DMS79 treated with DMSO at 0.1 percent for 48 hours (cell line): Measurements from ENCODE around the gene MSH4.
"Not testable (repeated sequence)": the region's sequence is repeated elsewhere in the genome, so short reads cannot be mapped to it uniquely, and the experiment has no call there.

Source experiments
- DNase-seq: peaks from one replicate; lab custom pipeline; 2025; lab: John Stamatoyannopoulos, UW

Gene MSH4

DNA sequence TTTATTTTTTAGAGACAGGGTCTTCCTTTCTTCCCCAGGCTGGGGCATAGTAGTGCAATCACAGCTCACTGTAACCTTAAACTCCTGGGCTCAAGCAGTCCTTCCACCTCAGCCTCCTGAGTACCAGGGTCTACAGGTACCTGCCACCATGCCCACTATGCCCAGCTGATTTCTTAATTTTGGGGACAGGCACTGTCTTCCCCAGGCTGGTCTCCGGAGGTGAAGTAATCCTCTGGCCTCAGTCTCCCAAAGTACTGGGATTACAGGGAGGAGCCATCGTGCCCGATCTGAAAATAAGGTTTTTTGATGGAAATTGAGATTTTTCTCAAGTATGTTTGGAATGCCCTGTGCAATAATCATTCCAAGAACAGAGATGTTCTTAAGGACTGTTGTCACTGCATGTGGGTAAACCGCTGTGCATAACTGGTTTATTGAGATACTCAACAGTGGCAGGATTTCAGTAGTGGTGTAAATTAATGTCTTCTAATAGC is 934 bp upstream of the MSH4 start:
- DNase-seq, result no peak

DNA sequence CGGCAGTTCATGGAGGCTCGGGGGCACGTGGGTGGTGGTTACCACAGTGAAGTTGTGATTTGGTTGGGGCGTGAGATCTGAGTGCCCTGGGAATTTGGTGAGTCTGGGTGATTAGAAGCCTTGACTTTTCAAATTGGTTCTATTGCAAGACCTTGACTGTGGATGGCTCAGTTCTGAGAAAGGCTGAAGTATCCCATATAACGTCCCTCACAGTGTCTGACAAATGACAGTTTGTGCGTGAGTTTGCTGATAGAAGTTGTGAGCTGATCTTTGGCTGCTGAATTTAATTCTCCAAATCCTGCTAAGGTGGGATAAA is 549 bp downstream of the MSH4 start:
- DNase-seq, result no peak

GRCh38 chr1:75797606-75798216 is 1.0 kb downstream of the MSH4 start:
- no peak for DNase-seq

DNA sequence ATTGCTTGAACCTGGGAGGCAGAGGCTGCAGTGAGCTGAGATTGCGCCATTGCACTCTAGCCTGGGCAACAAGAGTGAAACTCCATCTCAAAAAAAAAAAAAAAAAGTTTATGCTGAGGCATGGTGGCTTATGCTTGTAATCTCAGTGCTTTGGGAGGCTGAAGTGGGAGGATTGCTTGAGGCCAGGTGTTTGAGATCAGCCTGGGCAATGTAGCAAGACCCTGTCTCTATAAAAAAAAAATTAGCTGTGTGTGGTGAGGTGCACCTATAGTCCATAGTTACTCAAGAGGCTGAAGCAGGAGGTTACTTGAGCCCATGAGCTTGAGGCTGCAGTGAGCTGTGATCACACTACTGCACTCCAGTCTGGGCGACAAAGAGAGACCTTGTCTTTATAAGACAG is 4.8 kb downstream of the MSH4 start:
- DNase-seq, result not testable (repeated sequence)

DNA sequence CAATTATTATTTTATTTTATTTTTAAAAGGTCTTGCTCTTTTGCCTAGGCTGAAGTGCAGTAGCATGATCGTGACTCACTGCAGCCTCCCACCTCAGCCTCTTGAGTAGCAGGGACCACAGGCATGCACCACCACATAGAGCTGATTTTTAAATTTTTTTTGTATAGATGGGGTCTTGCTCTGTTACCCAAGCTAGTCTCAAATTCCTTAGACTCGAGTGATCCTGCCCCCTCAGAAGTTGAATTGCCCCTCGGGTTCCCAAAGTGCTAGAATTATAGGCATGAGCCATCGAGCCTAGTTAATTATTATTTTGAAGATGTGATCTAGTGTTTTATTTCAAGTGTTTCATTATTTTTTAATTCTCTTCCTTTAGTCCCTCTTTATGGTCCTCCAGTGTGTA is 12.2 kb downstream of the MSH4 start:
- no peak for DNase-seq

- DNase-seq, result not testable (repeated sequence)
These were observed 13.4 kb downstream of the MSH4 start for GRCh38 chr1:75810113-75810512.

DNA sequence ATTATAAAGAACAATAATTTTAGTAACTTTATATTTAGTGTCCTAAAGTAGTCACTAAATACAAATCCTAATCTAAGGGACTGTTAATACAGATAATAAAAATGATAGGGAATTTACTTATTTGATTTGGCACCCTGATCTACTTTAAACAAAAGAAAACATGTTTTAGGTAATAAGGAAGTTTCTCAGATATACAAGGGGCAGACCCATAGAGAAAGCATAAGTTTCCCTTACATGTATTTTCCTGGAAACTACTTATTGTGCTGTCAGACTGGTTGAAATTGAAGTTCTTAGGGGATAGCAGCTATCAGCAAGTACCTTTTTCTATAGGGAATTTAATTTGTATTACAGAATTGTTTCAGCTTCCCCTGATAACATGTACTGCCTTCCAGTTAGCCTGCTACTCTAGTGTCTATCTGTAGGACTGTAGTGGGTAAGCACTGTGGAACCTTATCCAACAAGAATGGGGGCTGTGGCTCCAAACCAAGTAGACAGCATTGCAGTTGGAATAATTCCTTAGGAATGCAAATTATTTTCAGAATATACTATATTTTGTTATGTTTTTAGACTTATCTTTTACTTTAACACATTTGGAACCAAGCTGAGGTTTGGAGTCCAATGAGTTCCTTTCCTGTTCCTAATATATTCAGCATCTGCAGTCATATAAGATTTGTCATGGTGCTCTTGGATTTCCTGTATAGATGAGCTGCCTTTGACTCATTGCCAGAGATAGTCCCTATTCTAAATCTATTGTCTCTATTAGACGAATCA is 14.7 kb downstream of the MSH4 start:
- no peak for DNase-seq

DNA sequence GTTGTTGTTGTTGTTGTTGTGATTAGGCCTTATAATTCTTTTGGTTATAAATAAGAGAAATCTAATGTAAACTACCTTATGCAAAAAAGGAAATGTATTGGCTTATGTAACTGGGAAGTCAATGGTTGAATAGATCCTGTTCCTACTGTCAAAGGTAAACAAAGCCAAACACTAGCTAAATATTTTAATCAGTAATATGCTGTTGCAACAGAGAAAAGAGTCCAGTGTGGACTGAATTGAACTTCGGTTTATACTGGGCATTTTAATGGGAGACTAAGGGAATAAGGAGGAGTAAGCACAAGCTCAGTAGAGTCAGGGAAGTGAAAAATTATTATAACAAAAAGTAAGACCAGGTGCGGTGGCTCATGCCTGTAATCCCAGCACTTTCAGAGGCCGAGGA is 15.4 kb downstream of the MSH4 start:
- DNase-seq, result no peak

GRCh38 chr1:75823596-75823995 is 26.9 kb downstream of the MSH4 start:
- not testable (repeated sequence) for DNase-seq

DNA sequence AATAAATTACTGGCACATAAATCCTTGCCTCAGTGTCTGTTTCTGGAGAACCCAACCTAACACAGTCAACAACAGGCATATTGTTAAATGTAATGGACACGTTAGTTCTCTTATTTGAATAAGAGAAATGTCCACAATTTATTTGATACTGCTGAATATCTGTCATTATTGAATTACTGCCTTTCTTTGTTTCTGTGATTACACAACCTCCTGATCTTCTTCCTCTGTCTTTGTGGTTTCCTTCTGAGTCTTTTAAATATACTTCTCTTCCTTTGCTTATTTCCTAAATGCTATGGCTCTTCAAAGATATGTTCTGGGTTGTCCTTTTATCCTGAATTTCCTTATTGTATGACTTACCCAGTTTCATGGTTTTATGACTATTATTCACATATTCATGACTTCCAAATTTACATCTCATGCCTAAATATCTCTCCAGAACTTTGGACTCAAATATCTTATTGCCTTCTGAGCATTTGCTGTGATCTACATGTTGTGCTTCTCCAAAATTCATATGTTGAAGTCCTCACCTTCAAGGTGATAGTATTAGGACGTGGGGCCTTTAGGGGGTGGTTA is 39.9 kb downstream of the MSH4 start:
- no peak for DNase-seq

DNA sequence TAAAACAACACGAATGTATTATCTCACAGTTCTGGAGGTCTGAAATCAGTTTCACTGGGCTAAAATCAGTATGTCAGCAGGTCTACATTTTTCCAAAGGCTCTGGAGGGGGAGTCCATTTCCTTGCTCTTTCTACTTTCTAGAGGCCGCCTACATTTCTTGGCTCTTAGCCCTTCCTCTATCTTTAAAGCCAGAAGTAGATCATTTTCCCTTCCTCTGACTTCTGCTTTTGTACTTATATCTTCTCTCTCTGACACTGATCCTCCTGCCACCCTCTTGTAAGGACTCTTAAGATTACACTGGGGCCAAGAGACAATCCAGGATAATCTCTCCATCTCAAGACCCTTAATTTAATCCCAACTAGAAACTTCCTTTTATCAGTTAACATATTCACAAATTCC is 41.4 kb downstream of the MSH4 start:
- no peak for DNase-seq

DNA sequence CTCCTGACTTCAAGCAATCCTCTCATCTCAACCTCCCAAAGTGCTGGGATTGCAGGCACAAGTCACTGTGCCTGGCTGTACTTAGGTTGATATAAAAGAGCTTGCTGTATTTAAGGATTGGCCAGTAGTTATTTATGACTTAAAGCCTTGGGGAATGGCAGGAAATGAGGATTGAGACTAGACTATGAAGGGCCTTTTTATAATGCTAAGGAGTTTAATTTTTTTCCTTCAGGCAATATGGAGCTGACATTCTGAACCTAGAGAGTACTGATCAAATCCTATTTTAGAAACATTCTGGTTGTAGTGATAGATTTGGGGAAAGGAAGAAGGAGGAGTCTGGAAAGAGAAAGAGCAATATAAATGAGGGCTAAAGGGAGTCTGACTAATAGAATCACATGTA is 44.7 kb downstream of the MSH4 start:
- DNase-seq, result no peak

DNA sequence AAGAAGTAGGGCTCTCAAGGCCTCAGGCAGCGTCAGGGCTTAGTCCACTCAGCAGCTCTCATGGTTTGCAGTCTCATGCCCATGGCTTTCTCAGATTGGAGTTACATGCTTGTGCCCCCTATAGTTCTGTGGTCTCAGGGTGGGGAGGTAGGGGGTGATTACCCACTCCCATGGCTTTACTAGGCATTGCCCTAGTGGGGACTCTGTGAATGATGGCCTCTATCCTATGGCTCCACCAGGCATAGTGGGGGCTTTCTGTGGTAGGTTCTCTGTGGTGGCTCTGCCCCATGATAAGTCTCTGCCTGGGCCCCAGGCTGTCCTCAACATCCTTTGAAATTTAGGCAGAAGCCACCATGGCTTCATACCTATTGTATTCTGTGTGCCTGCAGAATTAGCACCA is 48.9 kb downstream of the MSH4 start:
- no peak for DNase-seq

DNA sequence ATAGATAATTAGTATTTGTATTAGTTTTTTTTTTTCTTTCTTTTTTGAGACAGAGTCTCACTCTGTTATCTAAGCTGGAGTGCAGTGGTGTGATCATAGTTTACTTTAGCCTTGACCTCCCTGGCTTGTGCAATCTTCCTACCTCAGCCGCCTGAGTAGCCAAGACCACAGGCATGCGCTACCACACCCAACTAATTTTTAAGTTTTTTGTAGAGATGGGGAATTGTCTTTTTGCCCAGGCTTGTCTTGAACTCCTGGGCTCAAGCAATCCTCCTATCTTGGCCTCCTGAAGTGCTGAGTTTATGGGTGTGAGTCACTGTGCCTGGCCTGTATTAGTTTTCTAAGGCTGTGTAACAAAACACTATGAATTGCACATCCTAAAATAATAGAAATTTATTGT is 58.3 kb downstream of the MSH4 start:
- DNase-seq, result no peak

DNA sequence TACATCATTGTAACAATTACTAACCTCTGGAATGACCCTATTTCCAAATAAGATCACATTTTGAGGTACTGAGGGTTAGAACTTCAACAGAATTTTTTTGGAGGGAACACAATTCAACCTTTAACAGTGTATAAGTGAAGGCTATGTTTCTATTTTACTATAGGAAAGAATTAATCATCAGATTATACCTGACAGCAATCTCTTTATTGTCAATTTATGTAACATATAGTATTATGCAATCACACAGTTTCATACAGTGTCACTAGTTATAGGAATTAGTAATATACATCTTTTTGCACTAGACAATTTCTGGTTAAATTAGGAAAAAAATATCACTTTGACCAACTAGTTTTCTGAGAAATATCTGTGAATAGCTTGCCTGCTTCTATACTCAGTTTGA is 59.1 kb downstream of the MSH4 start:
- no peak for DNase-seq

GRCh38 chr1:75861831-75862230 is 65.1 kb downstream of the MSH4 start:
- no peak for DNase-seq

GRCh38 chr1:75870951-75871350 is 74.3 kb downstream of the MSH4 start:
- DNase-seq, result no peak

DNA sequence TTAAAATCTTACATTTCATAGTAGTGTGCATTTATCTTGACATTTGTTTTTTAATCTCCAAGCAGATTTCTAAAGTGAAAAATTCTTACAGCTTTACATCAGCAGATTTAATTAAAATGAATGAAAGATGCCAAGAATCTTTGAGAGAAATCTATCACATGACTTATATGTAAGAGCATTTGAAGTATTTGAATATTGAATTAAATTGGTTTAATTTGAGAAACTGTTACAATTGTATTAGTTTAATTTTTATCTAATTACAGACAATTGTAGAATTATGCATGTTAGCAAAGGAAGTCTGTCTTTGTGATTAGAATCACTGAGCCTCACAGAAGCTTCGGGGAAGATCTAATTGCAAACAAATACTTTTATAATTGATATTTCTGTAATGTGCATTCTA is 83.3 kb downstream of the MSH4 start:
- no peak for DNase-seq

DNA sequence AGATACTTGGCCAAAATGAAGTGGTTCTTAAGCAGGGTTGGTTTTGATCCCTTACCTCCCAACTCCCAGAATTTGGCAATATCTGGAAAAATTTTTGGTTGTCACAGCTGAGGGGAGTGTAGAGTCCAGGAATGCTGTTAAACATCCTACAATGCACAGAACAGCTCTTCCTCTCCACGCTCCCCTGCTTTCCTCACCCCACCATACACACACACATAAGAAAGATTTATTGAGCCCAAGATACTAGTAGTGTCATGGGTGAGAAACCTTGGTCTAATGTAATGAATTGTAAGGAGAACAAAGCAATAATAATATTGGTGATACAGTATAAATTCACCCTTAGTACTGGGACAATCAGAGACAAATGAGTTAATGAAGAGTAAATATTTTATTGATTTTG is 87.8 kb downstream of the MSH4 start:
- no peak for DNase-seq

- DNase-seq, result no peak
These were observed 104.7 kb downstream of the MSH4 start for GRCh38 chr1:75901371-75901770.

DNA sequence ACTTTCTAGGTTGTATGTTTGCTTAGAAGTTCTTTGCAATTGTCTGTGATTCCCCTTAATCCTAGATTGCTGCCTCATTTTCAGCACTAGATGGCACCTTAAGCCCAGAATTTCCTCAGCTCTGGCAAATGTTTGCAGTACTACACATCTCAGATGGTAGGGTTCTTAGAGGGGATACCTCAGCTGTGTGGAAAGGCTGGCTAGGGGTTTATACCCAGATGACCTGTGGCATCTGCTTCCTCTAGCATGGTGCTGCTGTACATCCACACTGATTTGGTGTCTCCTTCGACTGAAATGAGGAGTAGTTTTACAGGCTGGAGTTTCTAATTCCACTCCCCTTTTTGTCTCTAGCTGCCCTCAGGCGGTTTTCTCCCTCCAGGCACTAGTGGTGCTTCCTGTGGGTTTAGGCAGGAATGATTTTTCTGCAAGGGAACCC is 112.1 kb downstream of the MSH4 start:
- DNase-seq, result no peak

DNA sequence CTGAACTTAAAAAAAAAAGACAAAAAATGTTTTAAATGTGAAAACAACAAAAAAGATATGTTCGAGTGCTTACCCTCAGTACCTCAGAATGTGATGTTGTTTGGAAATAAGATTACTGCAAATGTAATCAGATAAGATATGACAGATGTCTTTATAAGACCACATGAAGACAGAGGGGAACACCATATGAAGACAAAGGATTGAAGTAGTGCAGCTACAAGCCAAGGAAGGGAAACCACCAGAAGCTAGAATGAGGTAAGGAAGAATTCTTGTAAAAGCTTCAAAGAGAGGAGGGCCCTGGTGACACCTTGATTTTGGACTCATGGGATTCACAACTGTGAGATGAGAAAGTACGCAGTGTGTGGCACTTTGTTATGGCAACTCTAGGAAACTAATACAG is 120.2 kb downstream of the MSH4 start:
- DNase-seq, result no peak

- DNase-seq, result no peak
These were observed 126.0 kb downstream of the MSH4 start for GRCh38 chr1:75922698-75923097.

DNA sequence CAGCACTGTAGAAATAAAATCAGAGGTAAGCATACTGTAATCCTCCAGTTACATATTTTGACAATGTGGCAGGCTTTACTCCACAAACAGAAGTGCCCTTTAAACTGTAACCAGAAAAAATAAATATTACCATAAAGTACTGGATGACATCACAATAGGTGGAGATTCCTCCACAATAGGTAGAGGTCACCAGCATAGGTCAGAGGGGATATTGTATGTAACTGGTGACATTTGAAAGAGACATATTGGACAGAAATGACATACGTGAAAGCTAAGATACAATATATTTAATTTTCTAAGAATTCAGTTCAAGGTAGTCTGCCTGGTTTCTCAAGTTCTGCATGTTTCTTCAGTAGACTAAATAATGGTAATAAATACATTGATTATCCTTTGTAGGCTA is 135.6 kb downstream of the MSH4 start, which contains the start of gene ASB17:
Gene ASB17, minus strand, starts transcription at position 101 of the 400 bp plus-strand sequence. CDS start 113 bp downstream, outside the sequence.
- no peak for DNase-seq
